Left kidney (tissue), 2 donors: ENCODE measurements around the gene AFAP1. TPM values are rescaled to one million over a fixed set of nuclear protein-coding genes. Genes with fewer than 3 reads are reported as not detected.

Experiments
- DNase-seq: peaks from one replicate; pipeline ENCODE4 v3.0.0-alpha.2; 2013
- polyA plus RNA-seq: library from polyadenylated mRNA; unstranded; fragments of 120-200 nt; gene quantifications from one replicate; pipeline ENCODE4 v1.2.1, GENCODE V29; 2013; ENCODE audit not compliant: insufficient read length

The AFAP1 gene
- polyA plus RNA-seq, 1 donor, result 21.7 TPM

GRCh38 chr4:7739077-7739917 is 200.4 kb downstream of the AFAP1 start:
- no peak for DNase-seq

- no peak for DNase-seq
Measured at GRCh38 chr4:7738458-7739076, 201.1 kb downstream of the AFAP1 start.

- no peak for DNase-seq
Measured at GRCh38 chr4:7737752-7738457, 201.8 kb downstream of the AFAP1 start.

GRCh38 chr4:7737268-7737645 is 202.4 kb downstream of the AFAP1 start:
- DNase-seq, result no peak

- DNase-seq, result peak; percentile 15
Measured at GRCh38 chr4:7736436-7737267, 203.0 kb downstream of the AFAP1 start.

GRCh38 chr4:7735961-7736360 is 203.7 kb downstream of the AFAP1 start:
- DNase-seq, result no peak

- no peak for DNase-seq
Measured at GRCh38 chr4:7735395-7735794, 204.3 kb downstream of the AFAP1 start.

- no peak for DNase-seq
Measured at GRCh38 chr4:7734651-7735260, 204.9 kb downstream of the AFAP1 start.

GRCh38 chr4:7733801-7734650 is 205.6 kb downstream of the AFAP1 start:
- DNase-seq, result no peak

GRCh38 chr4:7733201-7733600 is 206.5 kb downstream of the AFAP1 start:
- DNase-seq, result no peak

- DNase-seq, result no peak
Measured at GRCh38 chr4:7732263-7732662, 207.4 kb downstream of the AFAP1 start.

GRCh38 chr4:7731437-7731836 is 208.2 kb downstream of the AFAP1 start:
- DNase-seq, result no peak

GRCh38 chr4:7727749-7728148 is 211.9 kb downstream of the AFAP1 start:
- DNase-seq, result no peak

- DNase-seq, result no peak
Measured at GRCh38 chr4:7726665-7727413, 212.8 kb downstream of the AFAP1 start.

GRCh38 chr4:7725951-7726350 is 213.7 kb downstream of the AFAP1 start:
- no peak for DNase-seq

- no peak for DNase-seq
Measured at GRCh38 chr4:7723625-7724024, 216.0 kb downstream of the AFAP1 start.

GRCh38 chr4:7722766-7723387 is 216.8 kb downstream of the AFAP1 start:
- DNase-seq, result no peak

GRCh38 chr4:7721984-7722551 is 217.6 kb downstream of the AFAP1 start:
- DNase-seq, result no peak
